NK-92 treated with Interleukin-12 subunit alpha and Interleukin-12 subunit beta, amount 100 ng/mL, for 24 hours (cell line): ENCODE data around the gene DPEP3.

ENCODE experiments used
- DNase-seq: peaks from one replicate; lab custom pipeline; 2025; lab: John Stamatoyannopoulos, UW

Gene DPEP3

DNA sequence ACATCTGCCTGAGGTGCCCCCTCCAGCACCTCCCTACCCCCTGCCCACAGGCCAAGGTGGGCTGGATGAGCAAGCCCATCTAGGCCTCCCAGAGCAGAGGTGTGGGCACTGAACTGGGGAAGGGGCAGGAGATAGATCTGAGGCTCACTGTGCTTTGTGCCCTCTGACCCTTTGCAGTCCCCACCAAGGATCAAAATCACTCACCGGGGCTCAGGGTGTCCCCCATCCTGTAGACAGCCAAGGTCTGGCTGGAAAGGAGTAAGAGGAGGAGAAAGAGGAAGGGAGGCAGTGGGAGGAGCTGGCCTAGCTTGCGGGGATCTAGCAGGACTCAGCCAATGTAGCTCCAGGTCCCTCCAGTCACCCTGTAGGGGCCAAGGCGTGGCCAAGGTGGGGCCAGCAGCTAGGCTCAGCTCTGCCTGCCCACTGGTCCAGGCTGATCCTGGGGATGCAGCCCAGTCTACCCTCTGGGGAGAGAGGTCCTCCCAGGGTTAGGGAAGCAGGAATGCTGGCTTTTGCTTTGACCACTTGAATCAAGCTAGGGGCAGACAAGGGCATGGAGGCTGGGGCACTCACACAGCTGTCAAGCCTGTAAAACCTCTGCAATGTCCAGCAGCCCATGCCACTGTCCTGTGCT lies 13.6 kb downstream of the DPEP3 start:
- no peak for DNase-seq

DNA sequence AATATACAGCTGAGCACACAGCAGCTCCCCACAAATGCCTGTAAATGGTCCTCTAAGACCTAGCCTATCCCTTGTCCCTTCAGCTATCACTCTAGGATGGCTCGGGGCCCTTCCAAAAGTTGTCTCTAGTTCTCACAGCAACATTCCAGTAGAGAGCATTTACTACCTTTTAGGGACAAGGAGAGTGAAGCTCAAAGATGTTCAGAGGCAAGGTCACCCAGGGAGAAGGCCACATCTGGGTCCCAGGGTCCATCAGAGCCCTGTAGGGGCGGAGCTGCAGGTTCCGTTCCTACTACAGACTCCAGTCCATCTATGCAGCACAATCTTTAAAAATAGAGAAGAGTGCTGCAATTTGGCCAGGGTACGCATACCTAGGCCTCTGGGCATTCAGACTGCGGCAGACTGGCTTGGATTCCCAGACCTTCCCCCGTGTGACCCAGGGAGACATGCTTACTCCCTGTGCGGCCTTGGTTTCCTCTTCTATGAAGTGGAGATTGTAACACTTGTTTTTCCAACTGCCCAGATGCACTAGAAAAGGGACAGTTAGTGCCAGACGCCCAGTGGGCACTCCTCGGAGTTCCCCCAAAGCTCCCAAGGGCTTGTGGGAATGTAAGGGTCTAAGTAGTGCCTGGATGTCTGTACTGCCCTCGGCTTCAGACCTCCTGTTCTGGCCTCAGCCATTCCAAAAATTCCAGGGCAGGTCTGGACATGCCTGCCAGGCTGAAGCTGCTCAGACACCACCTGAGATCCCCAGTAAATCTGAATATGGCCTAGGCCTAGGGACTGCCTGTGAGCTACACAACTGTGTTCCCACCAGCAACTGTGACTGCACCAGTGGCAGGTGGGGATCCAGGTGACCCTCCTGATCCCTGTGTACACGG lies 14.4 kb downstream of the DPEP3 start:
- DNase-seq: no peak

DNA sequence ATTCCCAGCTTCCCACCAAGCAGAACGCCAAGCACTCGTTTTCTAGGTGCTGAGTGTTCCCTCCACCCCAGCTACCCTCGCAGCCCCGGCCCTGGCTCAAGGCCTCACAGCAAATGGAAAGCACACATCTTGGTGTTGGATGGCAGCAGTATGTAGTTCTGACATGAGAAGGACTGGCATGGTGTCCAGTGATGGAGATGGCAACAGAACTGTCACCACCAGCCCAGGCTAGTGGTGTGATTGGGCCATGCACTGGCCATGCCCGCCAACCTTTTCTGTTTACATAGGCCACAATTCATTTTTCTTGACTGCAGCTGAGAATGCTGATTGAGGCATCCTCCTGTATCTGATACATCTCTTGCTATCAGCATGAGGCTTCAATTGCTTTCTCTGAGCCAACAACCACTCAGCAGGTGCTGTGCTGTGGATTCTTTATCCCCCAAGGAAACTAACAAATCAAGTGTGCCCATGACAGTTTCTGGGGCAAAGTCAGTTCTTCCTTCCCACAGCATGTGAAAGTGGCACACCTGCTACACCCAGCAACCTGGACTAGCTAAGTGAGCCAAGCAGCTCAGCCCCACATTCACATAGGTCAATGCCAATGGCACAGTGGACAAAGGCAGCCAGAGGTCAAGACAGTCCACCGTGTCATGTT lies 15.7 kb downstream of the DPEP3 start:
- DNase-seq: no peak

DNA sequence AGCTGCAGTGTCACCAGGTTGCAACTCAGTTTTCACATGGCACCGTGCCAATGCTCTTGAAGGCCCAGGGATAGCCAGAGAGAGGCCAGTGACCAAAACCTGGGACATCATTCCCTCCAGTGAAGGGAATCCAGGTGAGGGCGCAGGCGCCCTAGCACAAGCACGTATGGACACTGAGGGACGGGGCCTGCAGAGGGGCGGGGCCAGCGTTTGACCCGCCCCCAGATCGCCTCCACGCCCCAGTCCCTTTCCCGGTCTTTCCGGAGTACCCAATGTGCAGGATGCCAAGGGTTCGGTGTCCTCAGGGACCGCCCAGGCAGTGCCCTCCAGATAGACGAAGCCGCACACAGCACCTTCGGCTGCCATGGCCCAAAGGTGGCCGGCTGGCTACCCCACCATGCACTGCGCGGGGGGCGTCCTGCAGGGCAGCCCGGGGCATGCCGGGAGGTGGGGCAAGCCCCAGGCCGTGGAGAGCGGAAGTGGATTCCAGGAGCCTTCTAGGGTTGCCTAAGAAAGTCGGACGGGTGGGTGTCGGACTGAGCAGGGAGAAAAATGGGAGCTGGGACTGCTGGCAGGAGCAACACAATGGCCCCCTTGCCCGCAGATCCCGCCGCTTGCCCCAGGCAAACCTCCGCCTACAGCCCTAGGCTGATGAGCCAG lies 16.5 kb downstream of the DPEP3 start:
- no peak for DNase-seq

DNA sequence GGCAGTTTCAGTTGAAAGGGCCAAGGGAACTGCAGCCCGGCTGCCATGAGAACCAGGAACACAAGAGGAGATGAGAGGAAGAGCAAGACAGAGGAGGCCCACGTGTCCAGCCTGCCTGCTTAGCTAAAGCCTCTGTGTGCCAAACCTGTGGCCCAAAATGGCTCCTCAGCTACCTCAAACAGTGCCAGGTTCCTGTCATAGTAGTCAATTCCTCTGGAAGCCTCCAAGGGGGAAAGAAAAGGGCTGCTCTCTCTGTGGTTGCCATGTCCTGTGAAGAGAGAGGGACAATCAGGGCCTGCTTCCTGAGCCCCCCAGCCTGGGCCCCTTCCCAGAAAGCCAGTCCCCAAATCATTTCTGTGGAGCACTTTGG lies 17.0 kb downstream of the DPEP3 start:
- DNase-seq: no peak

DNA sequence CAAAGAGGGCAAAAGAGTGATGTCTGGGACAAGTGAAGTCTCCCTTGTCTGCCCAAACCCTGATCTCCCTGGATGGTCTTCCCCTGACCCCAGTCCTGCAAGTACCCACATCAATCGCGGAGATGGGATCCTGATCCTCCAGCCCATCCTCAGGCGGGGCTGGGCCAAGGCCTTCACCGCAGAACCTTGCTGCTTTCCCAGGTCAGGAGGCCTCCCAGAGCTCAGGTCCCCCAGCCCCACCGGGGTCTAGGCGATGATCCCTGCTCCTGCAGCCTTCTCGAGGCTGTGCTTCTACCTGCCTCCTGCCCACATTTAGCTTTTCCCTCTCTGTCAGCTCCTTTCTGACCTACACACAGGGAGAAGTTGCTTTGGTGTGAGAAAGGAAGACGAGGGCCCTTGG lies 18.2 kb downstream of the DPEP3 start:
- no peak for DNase-seq

DNA sequence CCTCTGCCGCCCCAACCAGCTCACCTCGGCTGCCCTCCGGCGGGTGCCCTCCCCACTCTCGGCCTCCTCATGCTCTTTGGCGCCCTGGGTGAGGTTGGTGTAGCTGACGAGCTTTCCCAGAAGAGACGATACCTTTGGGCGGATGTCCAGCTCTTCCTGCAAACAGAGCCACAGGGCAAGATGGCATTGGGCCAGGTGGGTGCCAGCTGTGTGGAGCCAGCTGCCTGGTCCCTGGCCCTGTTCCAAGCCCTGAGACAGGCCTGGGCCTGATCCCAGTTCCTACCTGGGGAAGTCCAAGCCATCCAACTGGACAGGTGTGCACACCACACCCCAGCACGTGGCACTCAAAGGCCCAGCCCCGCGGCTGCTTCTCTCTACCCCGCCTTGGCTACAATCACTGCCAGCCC lies 18.7 kb downstream of the DPEP3 start:
- DNase-seq: no peak

DNA sequence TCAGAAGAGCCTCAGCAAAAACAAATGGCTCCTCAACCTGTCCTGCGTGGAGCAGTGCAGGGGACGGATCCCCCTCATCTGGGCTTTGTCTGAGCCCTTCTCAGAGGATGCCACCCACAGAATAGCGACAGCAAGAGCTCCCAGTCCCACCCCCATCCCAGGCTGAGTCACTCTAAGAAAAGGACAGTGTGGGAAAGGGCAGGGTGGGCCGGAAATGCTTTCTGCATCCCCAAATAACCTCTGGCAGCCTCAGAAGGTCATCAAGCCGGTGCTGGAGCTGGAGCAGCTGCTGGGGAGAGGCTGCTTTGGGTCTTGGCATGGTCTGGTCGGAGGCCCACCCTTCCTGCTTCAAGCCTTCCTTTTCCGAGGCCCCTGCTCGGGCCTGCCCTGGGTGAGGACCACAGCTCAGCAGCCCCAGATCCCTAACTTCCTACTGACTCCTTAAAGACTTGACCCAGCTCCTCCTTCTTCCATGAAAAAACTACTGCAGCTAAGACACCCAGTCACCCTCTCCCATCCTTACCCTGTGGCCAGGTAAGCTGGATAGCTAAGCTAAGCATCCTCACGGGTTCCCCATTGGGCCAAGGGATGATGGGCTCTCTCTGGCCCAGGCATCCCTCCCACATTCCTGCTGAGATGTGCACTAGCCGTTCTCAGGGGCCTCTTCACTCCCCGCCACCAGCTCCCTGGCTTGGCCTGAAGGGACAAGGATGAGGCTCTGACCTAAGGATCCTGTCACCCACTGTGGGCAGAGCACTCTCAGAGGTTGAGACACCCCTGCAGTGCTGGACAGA lies 20.6 kb downstream of the DPEP3 start:
- no peak for DNase-seq

DNA sequence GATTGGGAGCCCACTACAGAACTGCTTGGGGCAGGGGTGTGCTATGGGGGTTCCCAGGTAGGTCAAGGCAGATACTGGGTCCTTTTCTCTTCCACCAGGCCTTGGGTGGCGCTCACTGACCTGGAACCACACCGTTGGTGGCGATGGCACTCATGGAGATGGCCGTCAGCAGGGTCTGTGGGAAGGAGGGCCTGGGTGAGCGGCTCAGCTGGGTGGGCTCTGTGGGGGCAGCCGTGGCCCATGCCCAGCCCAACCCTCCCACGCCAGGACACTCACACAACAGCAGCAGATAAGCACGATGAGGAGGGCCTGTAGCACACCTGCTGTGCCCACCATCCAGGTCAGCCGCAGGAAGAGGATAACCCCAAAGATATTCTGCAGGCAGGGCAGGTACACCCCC lies 22.7 kb downstream of the DPEP3 start:
- no peak for DNase-seq

DNA sequence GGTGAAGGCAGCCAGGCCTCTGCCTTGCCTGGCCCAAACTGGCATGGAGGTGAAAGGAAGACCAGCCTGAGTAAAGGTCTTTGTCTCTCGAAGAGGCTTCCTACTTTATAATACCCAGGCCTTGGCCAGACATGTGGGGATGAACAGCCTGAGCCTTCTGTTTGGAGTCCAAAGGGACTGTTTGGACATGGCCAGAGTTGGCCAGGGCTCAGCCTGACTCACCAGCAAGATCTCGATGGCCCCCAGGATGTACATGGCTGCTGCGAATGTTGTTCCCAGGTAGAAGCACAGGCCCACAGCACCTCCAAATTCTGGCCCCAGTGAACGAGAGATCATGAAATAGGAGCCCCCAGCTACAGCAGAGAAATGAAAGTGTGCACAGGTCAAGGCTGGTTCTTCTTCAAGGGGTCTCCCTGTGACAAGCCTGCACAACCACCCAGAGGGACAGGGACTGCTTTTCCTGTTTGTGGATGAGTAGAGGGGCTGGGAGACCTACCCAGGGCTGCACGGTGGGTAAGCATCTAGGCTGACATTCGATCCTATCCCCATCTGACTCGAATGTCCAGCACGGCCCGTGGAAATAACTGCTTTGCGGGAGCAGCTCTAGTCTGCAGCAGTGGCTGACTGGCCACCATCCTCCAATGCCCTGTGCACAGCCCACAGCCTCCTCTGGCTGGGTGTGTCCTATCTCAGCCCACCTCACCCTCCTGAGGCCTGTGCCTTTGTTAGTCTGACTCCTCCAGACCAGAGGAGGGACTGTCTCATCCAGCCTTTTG lies 25.7 kb downstream of the DPEP3 start:
- DNase-seq: no peak

DNA sequence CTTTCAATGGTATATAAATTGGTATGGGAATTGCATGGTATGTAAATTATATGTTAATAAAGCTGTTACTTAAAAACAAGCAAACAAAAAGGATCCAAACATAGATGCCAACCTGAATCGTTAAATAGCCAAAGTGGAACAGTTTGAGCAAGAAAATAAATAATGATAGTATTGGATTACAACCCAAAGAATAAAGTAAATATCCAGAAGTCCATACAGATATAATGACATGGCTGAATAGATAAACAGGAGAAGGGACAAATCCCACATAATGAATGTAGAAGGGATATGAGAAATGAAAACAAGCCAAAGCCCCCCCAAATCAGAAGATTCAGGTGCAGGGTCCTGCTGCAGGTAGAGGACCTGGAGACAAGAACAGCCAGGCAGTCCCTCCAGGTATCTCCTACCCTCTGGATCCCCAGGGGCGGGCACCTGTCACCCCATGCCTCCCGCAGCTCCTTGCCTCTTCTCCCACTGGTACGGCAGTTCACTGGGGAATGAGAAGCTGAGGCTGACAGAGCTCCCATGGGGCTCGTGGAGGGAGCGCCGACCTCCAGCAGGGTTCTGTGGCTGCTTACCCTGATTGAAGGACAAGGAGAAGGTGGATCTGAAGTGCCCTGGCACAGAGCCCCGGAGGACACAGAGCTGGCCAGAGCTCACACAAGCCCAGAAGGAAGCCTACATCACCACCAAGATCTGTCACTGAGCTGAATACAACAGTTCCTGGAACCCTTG lies 26.5 kb downstream of the DPEP3 start:
- DNase-seq: no peak

DNA sequence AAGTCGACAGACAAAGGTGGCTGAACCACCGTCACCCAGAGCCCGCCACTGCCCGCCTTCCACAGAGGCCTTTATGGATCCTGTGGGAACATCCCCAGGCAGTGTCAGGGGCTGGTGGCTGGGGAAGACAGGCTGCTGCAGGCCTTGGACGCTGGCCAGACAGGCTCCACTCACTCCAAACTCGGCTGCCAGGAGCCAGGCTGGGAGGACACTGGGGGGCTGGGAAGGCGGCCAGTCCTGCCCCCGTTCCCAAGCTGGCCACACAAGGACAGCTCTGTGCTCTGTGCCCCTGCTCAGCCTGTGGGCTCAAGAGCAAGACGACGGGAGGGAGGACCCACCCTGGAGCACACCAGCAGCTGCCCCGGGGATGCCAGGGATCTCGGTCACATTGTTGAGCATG lies 28.8 kb downstream of the DPEP3 start:
- DNase-seq: no peak

DNA sequence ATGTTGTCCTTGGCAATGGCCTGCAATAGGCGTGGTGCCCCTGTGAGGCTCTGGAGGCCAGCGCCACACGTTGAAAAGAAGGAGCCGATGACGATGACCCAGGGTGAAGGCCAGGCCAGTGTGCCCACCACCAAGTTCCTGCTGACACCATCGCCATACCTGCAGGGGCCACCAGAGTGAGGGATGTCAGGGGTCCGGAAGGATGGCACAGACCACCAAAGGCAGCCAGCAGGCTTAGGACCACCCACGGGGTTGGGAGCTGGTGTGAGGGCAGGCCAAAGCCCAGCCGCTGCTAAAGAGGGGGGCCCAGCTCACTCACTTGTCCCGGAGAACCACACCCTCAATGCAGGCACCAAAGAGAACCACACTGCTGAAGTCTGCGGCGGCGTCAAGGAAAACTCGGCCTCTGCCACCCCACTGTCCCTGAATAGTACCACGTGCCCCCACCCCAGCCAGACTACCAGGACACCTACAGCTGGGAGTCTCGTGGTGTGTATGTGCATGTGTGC lies 29.9 kb downstream of the DPEP3 start:
- DNase-seq: no peak

DNA sequence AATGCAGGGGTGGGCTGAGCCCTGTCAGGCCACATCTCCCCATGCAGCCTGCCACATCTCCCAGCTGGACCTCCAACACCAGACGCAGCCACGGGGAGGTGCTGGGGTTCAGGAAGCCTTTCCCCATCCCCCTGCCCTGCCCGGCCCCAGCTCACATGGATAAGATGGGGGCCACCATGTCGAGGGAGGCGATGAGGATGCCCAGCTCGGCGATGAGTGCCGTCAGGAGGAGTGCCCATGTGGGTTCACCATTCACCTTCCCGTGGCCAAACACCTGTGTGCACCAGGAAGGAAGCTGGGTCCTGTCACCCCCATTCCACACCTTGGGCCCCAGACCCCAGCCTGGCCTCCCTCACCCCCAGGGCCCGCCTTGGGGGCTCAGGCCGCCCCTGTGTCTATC lies 30.7 kb downstream of the DPEP3 start:
- DNase-seq: no peak

DNA sequence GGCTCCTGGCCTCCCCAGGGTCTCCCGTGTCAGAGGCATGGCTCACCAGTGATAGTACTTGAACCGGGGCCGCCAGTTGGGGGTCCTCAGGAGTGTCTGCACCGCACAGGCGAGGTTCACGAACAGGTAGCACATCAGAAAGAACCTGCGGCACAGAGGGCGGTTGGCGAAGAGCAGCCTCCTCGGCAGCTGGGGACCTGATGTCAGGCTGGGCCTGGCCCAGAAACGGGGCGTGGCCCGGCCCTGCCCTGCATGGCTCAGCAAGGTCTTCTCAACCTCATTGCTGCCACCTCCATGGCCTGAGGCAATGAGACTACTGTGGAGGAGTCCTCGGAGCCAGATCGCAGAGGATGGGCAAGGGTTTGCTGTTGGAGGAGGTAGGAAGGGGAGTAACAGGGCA lies 32.3 kb downstream of the DPEP3 start:
- no peak for DNase-seq

DNA sequence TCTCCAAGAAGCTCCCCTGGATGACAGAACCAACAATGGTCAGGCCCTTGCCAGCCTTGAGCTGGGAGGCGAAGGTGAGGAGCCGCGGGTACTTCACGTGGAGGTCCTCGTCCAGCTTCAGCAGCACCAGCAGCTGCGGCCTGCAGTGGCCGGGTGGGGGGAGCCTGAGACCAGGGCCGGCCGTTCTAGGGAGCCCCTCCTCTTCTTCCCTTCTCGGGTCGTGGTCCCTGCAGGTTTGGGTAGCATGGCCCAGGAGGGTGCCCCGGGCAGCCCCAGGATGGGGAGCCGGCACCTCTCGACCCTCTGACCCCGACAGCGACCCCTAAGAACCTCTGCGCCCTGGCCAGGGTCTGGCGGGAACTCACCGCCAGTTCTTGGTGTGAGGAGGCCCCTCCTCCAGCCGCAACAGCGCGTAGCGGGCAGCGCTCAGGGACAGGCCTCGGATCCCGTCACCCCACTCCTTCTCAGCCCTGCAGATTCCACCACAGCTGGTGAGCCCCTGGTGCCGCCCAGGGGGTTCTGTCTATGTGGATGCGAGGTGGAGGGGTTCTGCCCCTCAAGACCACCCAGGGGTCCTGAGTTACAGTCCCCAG lies 33.2 kb downstream of the DPEP3 start:
- DNase-seq: no peak

DNA sequence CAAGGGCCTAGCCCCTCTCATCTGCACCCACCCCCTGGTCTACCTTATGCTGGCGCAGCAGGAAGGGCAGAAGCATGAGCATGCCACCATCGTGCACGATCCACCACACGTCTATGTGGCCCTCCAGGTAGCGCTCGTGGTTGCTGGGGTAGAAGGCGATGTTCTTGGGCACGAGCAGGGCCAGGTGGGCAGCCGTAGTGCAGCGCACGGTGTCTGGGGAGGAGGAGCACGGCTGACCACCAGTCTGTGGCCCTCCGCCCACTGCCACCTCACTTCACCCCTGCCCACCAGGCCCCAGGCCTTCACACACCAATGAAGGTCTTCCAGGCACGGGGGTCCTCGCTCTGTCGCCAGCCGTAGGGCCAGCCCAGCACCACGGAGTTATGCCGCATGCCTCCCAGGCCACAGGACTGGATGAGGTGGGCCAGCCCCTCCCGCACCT lies 34.1 kb downstream of the DPEP3 start:
- no peak for DNase-seq

DNA sequence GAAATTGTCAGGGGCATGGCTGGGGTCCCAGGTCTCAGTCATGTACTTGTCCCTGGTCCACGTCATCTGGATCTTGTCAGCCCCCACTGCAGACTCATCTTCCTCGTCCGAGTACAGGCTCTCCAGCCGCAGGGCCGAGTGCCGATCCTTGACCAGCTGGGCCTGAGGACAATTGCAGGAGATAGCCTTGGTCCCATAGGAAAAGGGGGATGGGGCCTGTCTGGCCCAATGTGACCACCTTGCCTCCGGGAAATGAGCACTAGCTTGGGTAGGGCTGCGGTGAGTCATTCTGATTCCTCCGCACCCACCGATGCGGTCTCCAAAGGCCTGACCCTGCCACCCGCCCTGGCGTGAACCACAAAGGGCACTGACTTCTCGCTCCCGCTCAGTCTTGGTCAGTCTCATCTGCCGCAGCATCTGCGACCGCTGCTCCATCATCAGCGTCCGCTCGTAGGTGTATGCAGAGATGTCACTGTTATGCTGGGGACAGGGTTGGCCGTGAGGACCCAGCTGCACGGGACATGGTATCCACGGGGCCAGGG lies 34.8 kb downstream of the DPEP3 start:
- DNase-seq: no peak

DNA sequence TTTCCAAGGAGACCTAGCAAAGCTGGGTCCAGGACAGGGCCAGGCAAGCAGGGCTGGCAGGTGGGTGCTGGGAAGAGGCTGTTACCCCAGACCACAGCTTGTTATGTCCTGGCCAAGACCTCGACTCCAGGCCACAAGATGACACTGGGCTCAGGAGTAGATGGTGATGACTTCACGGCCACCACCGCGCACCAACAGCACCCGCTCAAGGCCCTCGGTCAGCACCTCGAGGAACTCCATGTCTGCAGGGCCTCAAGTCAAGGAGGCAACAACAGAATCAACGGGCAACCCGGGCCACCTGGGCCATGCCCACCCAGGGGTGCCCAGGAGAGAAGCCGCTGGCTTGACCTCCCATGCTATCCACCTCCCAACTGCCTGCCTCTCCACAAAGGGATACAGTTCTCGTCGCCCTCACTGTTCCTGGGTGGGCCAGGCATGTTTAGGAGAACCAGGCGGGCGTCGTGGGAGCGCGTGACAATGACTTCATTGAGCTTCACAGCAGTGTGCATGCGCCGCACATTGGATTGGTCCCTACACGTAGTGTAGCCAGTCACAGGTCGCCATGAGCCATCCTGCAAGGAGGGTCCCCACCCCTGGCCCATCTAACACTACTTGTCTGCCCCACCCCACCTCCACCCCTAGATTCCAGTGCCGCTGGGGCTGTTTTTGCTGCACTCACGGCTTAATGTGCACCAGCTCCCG lies 35.5 kb downstream of the DPEP3 start:
- DNase-seq: no peak
